Nephron (organoid): ENCODE results near the gene ULK1.

ENCODE experiments used
- H3K27ac Mint-ChIP-seq, 3 experiments: 2 replicates each; pipeline ENCODE4 v1.8.0; 2020; ENCODE audit warnings: mixed read lengths in 3 of 3, mild to moderate bottlenecking in 2 of 3, moderate library complexity in 1 of 3
- H3K27me3 Mint-ChIP-seq: 2 replicates; pipeline ENCODE4 v1.8.0; 2021; ENCODE audit warnings: low read depth, mild to moderate bottlenecking, moderate library complexity, mixed read lengths
- H3K36me3 Mint-ChIP-seq: 2 replicates; pipeline ENCODE4 v1.8.0; 2020; ENCODE audit warnings: low read depth, mixed read lengths
- H3K4me1 Mint-ChIP-seq: 2 replicates; pipeline ENCODE4 v1.8.0; 2020; ENCODE audit warnings: mixed read lengths
- H3K4me3 Mint-ChIP-seq, 3 experiments: 2 replicates each; pipeline ENCODE4 v1.8.0; 2020; ENCODE audit warnings: mild to moderate bottlenecking in 3 of 3, mixed read lengths in 3 of 3, moderate library complexity in 2 of 3
- H3K9me3 Mint-ChIP-seq: 2 replicates; pipeline ENCODE4 v1.8.0; 2020; ENCODE audit warnings: mixed read lengths
- TF ChIP-seq, protein P1 (sequence below), 3 experiments: fragments of 200-600 bp; sonication (generic); IDR thresholded peaks; one replicate each; pipeline ENCODE4 v1.5.0; 2021; ENCODE audit warnings: antibody characterized with exemption in 3 of 3; ENCODE audit not compliant: unreplicated experiment in 3 of 3

ULK1 gene

DNA sequence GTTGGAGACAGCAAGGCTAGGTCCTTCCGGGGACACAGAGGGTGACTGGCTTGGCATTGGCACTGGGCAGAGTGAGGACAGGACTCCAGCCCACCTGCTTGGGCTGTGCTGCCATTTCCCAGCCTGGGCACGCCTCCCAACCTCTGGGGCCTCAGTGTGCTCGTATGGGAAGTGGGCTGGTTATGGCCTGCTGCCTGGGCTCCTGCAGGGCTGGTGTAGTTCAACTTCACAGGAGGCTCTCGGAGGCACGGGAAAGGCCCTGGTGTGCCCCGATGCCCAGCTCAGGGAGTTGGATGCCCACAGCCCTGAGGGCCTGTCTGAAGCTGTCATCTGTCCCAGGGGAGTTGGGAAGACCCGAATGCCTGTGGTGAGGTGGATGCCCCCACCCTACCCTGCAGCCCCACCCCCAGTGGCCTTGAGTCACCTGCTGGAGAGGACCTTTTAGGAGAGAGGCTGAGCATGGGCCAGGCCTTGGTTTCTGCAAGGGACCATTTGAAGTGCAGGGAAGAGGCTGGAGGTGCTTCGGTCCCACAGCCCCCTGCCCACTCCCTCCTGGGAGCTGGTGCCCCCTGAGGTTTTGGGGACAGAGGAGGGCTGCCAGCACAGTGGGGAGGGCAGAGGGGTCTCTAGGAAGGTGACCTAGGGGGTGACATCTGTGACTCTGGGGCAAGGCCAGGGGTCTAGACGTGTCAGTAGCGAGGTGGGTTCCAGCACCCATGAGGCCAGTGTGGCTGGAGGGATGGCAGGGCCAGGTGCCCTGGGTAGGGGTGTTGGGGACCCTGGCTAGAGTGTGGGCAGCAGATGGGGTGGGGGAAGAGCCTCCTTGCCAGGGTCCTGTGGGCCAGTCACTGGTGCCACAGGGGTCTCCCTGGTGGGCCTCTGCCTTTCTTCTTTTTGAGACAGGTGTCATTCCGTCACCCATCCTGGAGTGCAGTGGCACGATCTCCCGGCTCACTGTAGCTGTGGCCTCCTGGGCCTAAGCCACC is 9.1 kb downstream of the ULK1 start:
- Mint-ChIP-seq H3K4me1 (no peaks in the 10 kb centered on the region), H3K27ac (no peak overlapping the region), H3K4me3 (no peak overlapping the region), H3K36me3 (peaks cover 4% of the 10 kb centered on the region), H3K27me3 (no peaks in the 10 kb centered on the region), H3K9me3 (no peaks in the 10 kb centered on the region)
- TF ChIP-seq, protein P1, sequence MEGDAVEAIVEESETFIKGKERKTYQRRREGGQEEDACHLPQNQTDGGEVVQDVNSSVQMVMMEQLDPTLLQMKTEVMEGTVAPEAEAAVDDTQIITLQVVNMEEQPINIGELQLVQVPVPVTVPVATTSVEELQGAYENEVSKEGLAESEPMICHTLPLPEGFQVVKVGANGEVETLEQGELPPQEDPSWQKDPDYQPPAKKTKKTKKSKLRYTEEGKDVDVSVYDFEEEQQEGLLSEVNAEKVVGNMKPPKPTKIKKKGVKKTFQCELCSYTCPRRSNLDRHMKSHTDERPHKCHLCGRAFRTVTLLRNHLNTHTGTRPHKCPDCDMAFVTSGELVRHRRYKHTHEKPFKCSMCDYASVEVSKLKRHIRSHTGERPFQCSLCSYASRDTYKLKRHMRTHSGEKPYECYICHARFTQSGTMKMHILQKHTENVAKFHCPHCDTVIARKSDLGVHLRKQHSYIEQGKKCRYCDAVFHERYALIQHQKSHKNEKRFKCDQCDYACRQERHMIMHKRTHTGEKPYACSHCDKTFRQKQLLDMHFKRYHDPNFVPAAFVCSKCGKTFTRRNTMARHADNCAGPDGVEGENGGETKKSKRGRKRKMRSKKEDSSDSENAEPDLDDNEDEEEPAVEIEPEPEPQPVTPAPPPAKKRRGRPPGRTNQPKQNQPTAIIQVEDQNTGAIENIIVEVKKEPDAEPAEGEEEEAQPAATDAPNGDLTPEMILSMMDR (IDR thresholded peaks at IDR 0.05; ENCODE audit: unreplicated experiment in 3 of 3), result no peak

- TF ChIP-seq, protein P1 (IDR thresholded peaks at IDR 0.05; ENCODE audit: unreplicated experiment in 3 of 3), result no peak
- H3K27me3 Mint-ChIP-seq, result no peaks in the 10 kb centered on the region
- no peaks in the 10 kb centered on the region for H3K4me1 Mint-ChIP-seq
- peaks cover 4% of the 10 kb centered on the region for H3K36me3 Mint-ChIP-seq
- H3K27ac Mint-ChIP-seq, result no peak overlapping the region
- H3K4me3 Mint-ChIP-seq, result no peak overlapping the region
- H3K9me3 Mint-ChIP-seq, result no peaks in the 10 kb centered on the region
Measured at GRCh38 chr12:131904346-131904745, 9.9 kb downstream of the ULK1 start.

DNA sequence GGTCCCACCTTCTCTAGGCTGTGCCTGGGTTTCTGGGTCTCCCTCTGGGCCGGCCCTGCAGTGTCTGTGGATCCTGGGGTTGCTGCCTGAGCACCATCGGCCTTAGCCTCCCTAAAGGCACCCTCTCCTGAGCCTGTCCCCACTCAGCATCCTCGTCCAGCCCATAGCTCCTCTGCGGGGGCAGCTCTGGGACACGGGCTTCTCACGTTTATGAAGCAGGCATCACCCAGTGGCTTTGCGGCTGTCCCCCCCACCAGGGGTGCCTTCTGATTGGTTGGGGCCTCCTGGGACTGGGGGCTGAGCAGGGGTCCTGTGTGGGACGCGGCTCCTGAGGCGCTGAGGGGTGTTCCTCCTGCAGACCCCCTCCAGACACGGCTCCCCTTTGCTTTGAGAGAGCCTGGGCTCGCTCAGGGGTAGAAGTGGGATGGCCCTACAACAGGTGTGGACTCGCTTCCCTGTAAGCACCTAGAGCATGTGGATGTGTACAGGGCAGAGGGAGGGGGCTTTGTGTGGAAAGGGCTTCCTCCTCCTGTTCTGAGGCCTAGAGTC is 10.7 kb downstream of the ULK1 start:
- no peak overlapping the region for H3K27ac Mint-ChIP-seq
- no peaks in the 10 kb centered on the region for H3K27me3 Mint-ChIP-seq
- no peaks in the 10 kb centered on the region for H3K9me3 Mint-ChIP-seq
- TF ChIP-seq, protein P1 (IDR thresholded peaks at IDR 0.05; ENCODE audit: unreplicated experiment in 3 of 3), result no peak
- peaks cover 2% of the 10 kb centered on the region for H3K36me3 Mint-ChIP-seq
- H3K4me1 Mint-ChIP-seq, result no peaks in the 10 kb centered on the region
- H3K4me3 Mint-ChIP-seq, result no peak overlapping the region

- H3K27me3 Mint-ChIP-seq, result no peaks in the 10 kb centered on the region
- H3K36me3 Mint-ChIP-seq, result no peaks in the 10 kb centered on the region
- H3K9me3 Mint-ChIP-seq, result no peaks in the 10 kb centered on the region
- H3K27ac Mint-ChIP-seq, result no peak overlapping the region
- no peaks in the 10 kb centered on the region for H3K4me1 Mint-ChIP-seq
- H3K4me3 Mint-ChIP-seq, result no peak overlapping the region
- TF ChIP-seq, protein P1 (IDR thresholded peaks at IDR 0.05; ENCODE audit: unreplicated experiment in 3 of 3), result no peak
Measured at GRCh38 chr12:131905630-131906091, 11.2 kb downstream of the ULK1 start.

- TF ChIP-seq, protein P1 (IDR thresholded peaks at IDR 0.05; ENCODE audit: unreplicated experiment in 3 of 3), result no peak
- Mint-ChIP-seq H3K27me3 (no peaks in the 10 kb centered on the region), H3K27ac (no peak overlapping the region), H3K9me3 (no peaks in the 10 kb centered on the region), H3K4me1 (no peaks in the 10 kb centered on the region), H3K36me3 (no peaks in the 10 kb centered on the region), H3K4me3 (no peak overlapping the region)
Measured at GRCh38 chr12:131907379-131908091, 13.1 kb downstream of the ULK1 start.
